ENCODE results near the gene NR6A1. TPM values are rescaled to one million over a fixed set of nuclear protein-coding genes. Genes with fewer than 3 reads are reported as not detected.

Gene NR6A1
- total RNA-seq, 2 experiments from 2014 or later = 0.28 to 0.76 TPM

GRCh38 chr9:124502711-124503702 is 268.1 kb downstream of the NR6A1 start:
- POLR2A ChIA-PET = no interaction called here
- Mint-ChIP-seq H3K4me1 (peaks cover 9% of the 10 kb centered on the region), H3K27me3 (peaks cover 25% of the 10 kb centered on the region), H3K36me3 (ENCODE audit: low read depth) (no peaks in the 10 kb centered on the region), H3K4me3 (no peak overlapping the region), H3K27ac (no peak overlapping the region), H3K9me3 (no peaks in the 10 kb centered on the region)
- no peak for DNase-seq
- CTCF ChIA-PET = no interaction called here

- H3K9me3 Mint-ChIP-seq = no peaks in the 10 kb centered on the region
- ChIA-PET POLR2A (no interaction called here), CTCF (interaction anchor here (1.1 kb wide), 1 partner anchor 35 kb away, joined by 4 read pairs; no protein-coding TSS in a partner anchor)
- no peak overlapping the region for H3K27ac Mint-ChIP-seq
- no peaks in the 10 kb centered on the region for H3K36me3 Mint-ChIP-seq (ENCODE audit: low read depth)
- no peak overlapping the region for H3K4me3 Mint-ChIP-seq
- peaks cover 9% of the 10 kb centered on the region for H3K4me1 Mint-ChIP-seq
- H3K27me3 Mint-ChIP-seq = peaks cover 25% of the 10 kb centered on the region
- no peak for DNase-seq
These were observed 269.3 kb downstream of the NR6A1 start for GRCh38 chr9:124501771-124502320.

GRCh38 chr9:124500796-124501611 is 270.1 kb downstream of the NR6A1 start:
- peaks cover 23% of the 10 kb centered on the region for H3K27me3 Mint-ChIP-seq

GRCh38 chr9:124500028-124500795 is 270.9 kb downstream of the NR6A1 start:
- no peak for DNase-seq
- Mint-ChIP-seq H3K27ac (no peak overlapping the region), H3K36me3 (ENCODE audit: low read depth) (no peaks in the 10 kb centered on the region), H3K9me3 (no peaks in the 10 kb centered on the region), H3K4me3 (no peak overlapping the region), H3K4me1 (peaks cover 12% of the 10 kb centered on the region), H3K27me3 (peaks cover 18% of the 10 kb centered on the region)
- CTCF ChIA-PET = no interaction called here
- POLR2A ChIA-PET = no interaction called here

More at GRCh38 chr9:124500796-124501611, 270.1 kb downstream of the NR6A1 start:
- DNase-seq = no peak
- POLR2A ChIA-PET = no interaction called here
- Mint-ChIP-seq H3K9me3 (no peaks in the 10 kb centered on the region), H3K27ac (no peak overlapping the region), H3K4me1 (peaks cover 11% of the 10 kb centered on the region), H3K4me3 (no peak overlapping the region), H3K36me3 (ENCODE audit: low read depth) (no peaks in the 10 kb centered on the region)
- CTCF ChIA-PET = interaction anchor here (1.1 kb wide), 1 partner anchor 36 kb away, joined by 4 read pairs; no protein-coding TSS in a partner anchor

GRCh38 chr9:124499216-124499615 is 271.9 kb downstream of the NR6A1 start:
- ChIA-PET POLR2A (no interaction called here), CTCF (no interaction called here)
- H3K4me3 Mint-ChIP-seq = no peak overlapping the region
- peaks cover 16% of the 10 kb centered on the region for H3K27me3 Mint-ChIP-seq
- no peaks in the 10 kb centered on the region for H3K36me3 Mint-ChIP-seq (ENCODE audit: low read depth)
- no peak overlapping the region for H3K27ac Mint-ChIP-seq
- DNase-seq = no peak
- H3K4me1 Mint-ChIP-seq = peaks cover 12% of the 10 kb centered on the region
- no peaks in the 10 kb centered on the region for H3K9me3 Mint-ChIP-seq

GRCh38 chr9:124498499-124499146 is 272.5 kb downstream of the NR6A1 start:
- peaks cover 8% of the 10 kb centered on the region for H3K4me1 Mint-ChIP-seq
- CTCF ChIA-PET = no interaction called here
- POLR2A ChIA-PET = no interaction called here
- H3K27ac Mint-ChIP-seq = no peak overlapping the region
- H3K36me3 Mint-ChIP-seq (ENCODE audit: low read depth) = no peaks in the 10 kb centered on the region
- DNase-seq = no peak
- no peak overlapping the region for H3K4me3 Mint-ChIP-seq
- H3K9me3 Mint-ChIP-seq = no peaks in the 10 kb centered on the region
- peaks cover 11% of the 10 kb centered on the region for H3K27me3 Mint-ChIP-seq

- Mint-ChIP-seq H3K36me3 (ENCODE audit: low read depth) (no peaks in the 10 kb centered on the region), H3K4me3 (no peak overlapping the region), H3K4me1 (peaks cover 8% of the 10 kb centered on the region), H3K27me3 (peaks cover 8% of the 10 kb centered on the region), H3K9me3 (no peaks in the 10 kb centered on the region), H3K27ac (no peak overlapping the region)
- DNase-seq = no peak
- ChIA-PET POLR2A (no interaction called here), CTCF (no interaction called here)
These were observed 273.1 kb downstream of the NR6A1 start for GRCh38 chr9:124498040-124498439.

GRCh38 chr9:124497441-124497840 is 273.7 kb downstream of the NR6A1 start:
- no peak for DNase-seq
- ChIA-PET POLR2A (no interaction called here), CTCF (no interaction called here)
- Mint-ChIP-seq H3K4me3 (no peak overlapping the region), H3K9me3 (no peaks in the 10 kb centered on the region), H3K27ac (no peak overlapping the region), H3K4me1 (peaks cover 8% of the 10 kb centered on the region), H3K36me3 (ENCODE audit: low read depth) (no peaks in the 10 kb centered on the region), H3K27me3 (peaks cover 7% of the 10 kb centered on the region)

- no peaks in the 10 kb centered on the region for H3K36me3 Mint-ChIP-seq (ENCODE audit: low read depth)
- H3K9me3 Mint-ChIP-seq = no peaks in the 10 kb centered on the region
- H3K4me1 Mint-ChIP-seq = peaks cover 8% of the 10 kb centered on the region
- no peak overlapping the region for H3K27ac Mint-ChIP-seq
- H3K27me3 Mint-ChIP-seq = peaks cover 2% of the 10 kb centered on the region
- ChIA-PET POLR2A (no interaction called here), CTCF (no interaction called here)
- H3K4me3 Mint-ChIP-seq = no peak overlapping the region
- DNase-seq = no peak
These were observed 274.6 kb downstream of the NR6A1 start for GRCh38 chr9:124496463-124496862.

- ChIA-PET CTCF (no interaction called here), POLR2A (interaction anchor here (0.6 kb wide), 1 partner anchor 62 kb away, joined by 3 read pairs; no protein-coding TSS in a partner anchor)
- Mint-ChIP-seq H3K4me3 (no peak overlapping the region), H3K27me3 (peaks cover 2% of the 10 kb centered on the region), H3K4me1 (peaks cover 8% of the 10 kb centered on the region), H3K9me3 (no peaks in the 10 kb centered on the region), H3K36me3 (ENCODE audit: low read depth) (no peaks in the 10 kb centered on the region), H3K27ac (no peak overlapping the region)
- no peak for DNase-seq
These were observed 275.0 kb downstream of the NR6A1 start for GRCh38 chr9:124496075-124496449.

- peaks cover 2% of the 10 kb centered on the region for H3K27me3 Mint-ChIP-seq
- H3K9me3 Mint-ChIP-seq = no peaks in the 10 kb centered on the region
- no peaks in the 10 kb centered on the region for H3K36me3 Mint-ChIP-seq (ENCODE audit: low read depth)
- no peak overlapping the region for H3K4me3 Mint-ChIP-seq
- H3K4me1 Mint-ChIP-seq = peaks cover 5% of the 10 kb centered on the region
- CTCF ChIA-PET = no interaction called here
- no peak for DNase-seq
- no peak overlapping the region for H3K27ac Mint-ChIP-seq
- POLR2A ChIA-PET = interaction anchor here (0.6 kb wide), 1 partner anchor 61 kb away, joined by 3 read pairs; no protein-coding TSS in a partner anchor
These were observed 275.7 kb downstream of the NR6A1 start for GRCh38 chr9:124495126-124496074.

Measured in activated CD4-positive, alpha-beta memory T cell treated with anti-CD3 and anti-CD28 coated beads, Interleukin-2, amount 10 ng/mL, durations not matched to agents 7 days and 5 days (primary cell).